Measurements from ENCODE around the gene NTM. TPM values are rescaled to one million over a fixed set of nuclear protein-coding genes. Genes with fewer than 3 reads are reported as not detected.

Gene NTM
- total RNA-seq, 6 donors from 2014 or later: 4.1 to 151 (median 115) TPM

- no peaks in the 10 kb centered on the region for H3K27me3 ChIP-seq
- H3K4me3 ChIP-seq: no peak overlapping the region
- no peak for DNase-seq
- 79 to 83% methylated on average over 2 of the region's 2 CpGs for WGBS, 2 donors
- no peaks in the 10 kb centered on the region for H3K36me3 ChIP-seq
- peaks cover 0 to 14% (median 6%) of the 10 kb centered on the region in 4 donors for H3K9me3 ChIP-seq
- H3K4me1 ChIP-seq: no peaks in the 10 kb centered on the region
- no peak overlapping the region for H3K27ac ChIP-seq
- ATAC-seq (ENCODE audit: low FRiP score in 2 of 2): no peak
- TF ChIP-seq POLR2A (IDR thresholded peaks at IDR 0.05) (no peak), POLR2AphosphoS5 (IDR thresholded peaks at IDR 0.05) (no peak), EP300 (IDR thresholded peaks at IDR 0.05) (no peak), CTCF (IDR thresholded peaks at IDR 0.05) (no peak)
Observed at GRCh38 chr11:131991606-131992005, 621.2 kb downstream of the NTM start.

GRCh38 chr11:131993246-131993645 is 622.8 kb downstream of the NTM start:
- H3K27me3 ChIP-seq: no peaks in the 10 kb centered on the region
- no peak overlapping the region for H3K4me3 ChIP-seq
- ATAC-seq (ENCODE audit: low FRiP score in 2 of 2) (no peak), DNase-seq (no peak)
- H3K27ac ChIP-seq: no peak overlapping the region
- peaks cover 0 to 14% (median 6%) of the 10 kb centered on the region in 4 donors for H3K9me3 ChIP-seq
- TF ChIP-seq POLR2AphosphoS5 (IDR thresholded peaks at IDR 0.05): no peak
- no peak for TF ChIP-seq POLR2A (IDR thresholded peaks at IDR 0.05)
- TF ChIP-seq CTCF (IDR thresholded peaks at IDR 0.05): no peak
- TF ChIP-seq EP300 (IDR thresholded peaks at IDR 0.05): no peak
- no peaks in the 10 kb centered on the region for H3K4me1 ChIP-seq
- H3K36me3 ChIP-seq: no peaks in the 10 kb centered on the region
- 33 to 59% methylated on average over 2 of the region's 2 CpGs for WGBS, 2 donors

GRCh38 chr11:131998020-131998419 is 627.6 kb downstream of the NTM start:
- Histone ChIP-seq H3K36me3 (no peaks in the 10 kb centered on the region), H3K4me1 (no peaks in the 10 kb centered on the region), H3K9me3 (peaks cover 0 to 14% (median 6%) of the 10 kb centered on the region in 4 donors), H3K27ac (no peak overlapping the region), H3K27me3 (no peaks in the 10 kb centered on the region), H3K4me3 (no peak overlapping the region)
- WGBS, 2 donors: 67 to 74% methylated on average over 5 of the region's 5 CpGs
- no peak for DNase-seq
- no peak for TF ChIP-seq POLR2A (IDR thresholded peaks at IDR 0.05)
- no peak for TF ChIP-seq EP300 (IDR thresholded peaks at IDR 0.05)
- TF ChIP-seq POLR2AphosphoS5 (IDR thresholded peaks at IDR 0.05): no peak
- TF ChIP-seq CTCF (IDR thresholded peaks at IDR 0.05): no peak
- ATAC-seq (ENCODE audit: low FRiP score in 2 of 2): no peak

- no peak overlapping the region for H3K4me3 ChIP-seq
- DNase-seq (no peak), ATAC-seq (ENCODE audit: low FRiP score in 2 of 2) (no peak)
- no peaks in the 10 kb centered on the region for H3K36me3 ChIP-seq
- 35 to 38% methylated on average over 6 of the region's 6 CpGs for WGBS, 2 donors
- no peak overlapping the region for H3K27ac ChIP-seq
- H3K27me3 ChIP-seq: no peaks in the 10 kb centered on the region
- H3K4me1 ChIP-seq: no peaks in the 10 kb centered on the region
- peaks cover 0 to 14% (median 6%) of the 10 kb centered on the region in 4 donors for H3K9me3 ChIP-seq
- TF ChIP-seq EP300 (IDR thresholded peaks at IDR 0.05) (no peak), POLR2A (IDR thresholded peaks at IDR 0.05) (no peak), POLR2AphosphoS5 (IDR thresholded peaks at IDR 0.05) (no peak), CTCF (IDR thresholded peaks at IDR 0.05) (no peak)
Observed at GRCh38 chr11:131999084-131999483, 628.7 kb downstream of the NTM start.

- H3K36me3 ChIP-seq: no peaks in the 10 kb centered on the region
- DNase-seq (no peak), ATAC-seq (ENCODE audit: low FRiP score in 2 of 2) (no peak)
- no peaks in the 10 kb centered on the region for H3K4me1 ChIP-seq
- TF ChIP-seq POLR2AphosphoS5 (IDR thresholded peaks at IDR 0.05): no peak
- no peak overlapping the region for H3K4me3 ChIP-seq
- H3K27ac ChIP-seq: no peak overlapping the region
- 77 to 81% methylated on average over 1 of the region's 1 CpG for WGBS, 2 donors
- peaks cover 0 to 14% (median 6%) of the 10 kb centered on the region in 4 donors for H3K9me3 ChIP-seq
- H3K27me3 ChIP-seq: no peaks in the 10 kb centered on the region
Observed at GRCh38 chr11:131999955-132000354, 629.5 kb downstream of the NTM start.
